ENCODE data around the gene COASY. TPM values are rescaled to one million over a fixed set of nuclear protein-coding genes. Genes with fewer than 3 reads are reported as not detected.
A peak's percentile ranks its signal among the peaks of the same experiment; 100 is the strongest.

Gene COASY
- total RNA-seq, 1 donor from 2014 or later = 10.9 TPM

GRCh38 chr17:42562388-42563142 is 617 bp downstream of the COASY start:
- no peaks in the 10 kb centered on the region for H3K27me3 ChIP-seq
- H3K27ac ChIP-seq = peak overlapping the region; percentile 84 to 87
- peak overlapping the region; percentile 84 for H3K4me3 ChIP-seq
- TF ChIP-seq CTCF (IDR thresholded peaks at IDR 0.05) = no peak
- no peak for DNase-seq (ENCODE audit: low spot score in 2 of 2)
- H3K4me1 ChIP-seq = peaks cover 5 to 31% of the 10 kb centered on the region in 2 donors
- H3K36me3 ChIP-seq = peaks cover 16 to 19% of the 10 kb centered on the region in 2 donors
- intact Hi-C loops (cut with DNase I) = loop anchor here (1.0 to 5.0 kb wide), 2 partner anchors 26 to 115 kb away; partner anchors contain the start of genes NAGLU and PLEKHH3
- no peaks in the 10 kb centered on the region for H3K9me3 ChIP-seq

DNA sequence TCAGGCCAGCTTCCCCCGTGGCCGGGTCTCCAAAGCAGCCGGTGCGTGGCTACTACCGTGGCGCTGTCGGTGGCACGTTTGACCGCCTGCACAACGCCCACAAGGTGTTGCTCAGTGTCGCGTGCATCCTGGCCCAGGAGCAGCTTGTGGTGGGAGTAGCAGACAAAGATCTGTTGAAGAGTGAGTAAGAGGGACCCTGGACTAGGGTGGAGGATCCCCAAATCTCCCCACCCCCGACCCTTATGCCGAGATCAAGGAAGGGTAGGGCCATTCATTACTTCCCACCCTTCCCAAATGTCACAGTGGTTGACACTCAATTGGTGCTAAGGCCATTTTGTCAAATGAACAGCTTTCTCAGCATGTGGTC is 1.2 kb downstream of the COASY start:
- Histone ChIP-seq H3K27ac (peak overlapping the region; percentile 84 to 87), H3K4me3 (peak overlapping the region; percentile 84), H3K4me1 (peaks cover 5 to 35% of the 10 kb centered on the region in 2 donors), H3K36me3 (peaks cover 16 to 19% of the 10 kb centered on the region in 2 donors), H3K9me3 (no peaks in the 10 kb centered on the region), H3K27me3 (no peaks in the 10 kb centered on the region)
- intact Hi-C loops (cut with DNase I) = loop anchor here (5.0 kb wide), 1 partner anchor 114 kb away; the partner anchor contains the start of gene PLEKHH3
- TF ChIP-seq CTCF (IDR thresholded peaks at IDR 0.05) = no peak
- no peak for DNase-seq (ENCODE audit: low spot score in 2 of 2)

- DNase-seq (ENCODE audit: low spot score in 2 of 2) = no peak
- peak overlapping the region in 1 of 2 donors; percentile 84 for H3K4me3 ChIP-seq
- H3K27me3 ChIP-seq = no peaks in the 10 kb centered on the region
- TF ChIP-seq CTCF (IDR thresholded peaks at IDR 0.05) = no peak
- no peaks in the 10 kb centered on the region for H3K9me3 ChIP-seq
- H3K36me3 ChIP-seq = peaks cover 16 to 21% of the 10 kb centered on the region in 2 donors
- peaks cover 5 to 37% of the 10 kb centered on the region in 2 donors for H3K4me1 ChIP-seq
- intact Hi-C loops (cut with DNase I) = loop anchor here (5.0 kb wide), 1 partner anchor 114 kb away; the partner anchor contains the start of gene PLEKHH3
- peak overlapping the region in 1 of 2 donors; percentile 19 for H3K27ac ChIP-seq
These were observed 1.6 kb downstream of the COASY start for GRCh38 chr17:42563543-42563942.

GRCh38 chr17:42563950-42564349 is 2.0 kb downstream of the COASY start:
- DNase-seq (ENCODE audit: low spot score in 2 of 2) = no peak
- Histone ChIP-seq H3K27me3 (no peaks in the 10 kb centered on the region), H3K4me1 (peaks cover 5 to 37% of the 10 kb centered on the region in 2 donors), H3K36me3 (peaks cover 19 to 25% of the 10 kb centered on the region in 2 donors), H3K27ac (peak overlapping the region in 1 of 2 donors; percentile 19), H3K9me3 (no peaks in the 10 kb centered on the region), H3K4me3 (no peak overlapping the region)
- TF ChIP-seq CTCF (IDR thresholded peaks at IDR 0.05) = no peak
- intact Hi-C loops (cut with DNase I) = loop anchor here (5.0 kb wide), 1 partner anchor 113 kb away; the partner anchor contains the start of gene PLEKHH3

DNA sequence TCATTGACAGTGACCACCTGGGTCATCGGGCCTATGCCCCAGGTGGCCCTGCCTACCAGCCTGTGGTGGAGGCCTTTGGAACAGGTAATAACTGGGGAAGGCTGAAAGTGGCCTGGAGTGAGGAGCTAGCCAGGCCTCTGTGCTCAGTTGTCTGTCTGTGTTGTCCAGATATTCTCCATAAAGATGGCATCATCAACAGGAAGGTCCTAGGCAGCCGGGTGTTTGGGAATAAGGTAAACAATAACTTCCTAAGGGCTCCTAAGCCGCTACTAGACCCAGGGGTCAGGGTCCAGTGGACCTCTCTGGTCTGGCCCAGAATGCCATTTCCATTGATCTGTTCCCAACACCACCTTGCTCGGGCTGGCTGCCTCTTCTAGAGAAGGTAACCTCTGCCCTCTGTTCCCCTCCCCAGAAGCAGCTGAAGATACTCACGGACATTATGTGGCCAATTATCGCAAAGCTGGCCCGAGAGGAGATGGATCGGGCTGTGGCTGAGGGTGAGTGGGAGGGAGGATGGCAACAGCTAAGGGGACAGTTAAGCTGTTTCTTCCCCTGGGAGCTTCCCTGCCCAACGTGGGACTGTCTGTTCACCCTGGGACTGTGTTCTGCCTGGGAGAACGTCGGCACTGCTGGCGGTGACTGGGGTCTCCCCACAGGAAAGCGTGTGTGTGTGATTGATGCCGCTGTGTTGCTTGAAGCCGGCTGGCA is 3.0 kb downstream of the COASY start:
- TF ChIP-seq CTCF (IDR thresholded peaks at IDR 0.05) = no peak
- intact Hi-C loops (cut with DNase I) = loop anchor here (5.0 kb wide), 1 partner anchor 112 kb away; the partner anchor contains the start of gene PLEKHH3
- H3K27ac ChIP-seq = no peak overlapping the region
- H3K9me3 ChIP-seq = no peaks in the 10 kb centered on the region
- no peak for DNase-seq (ENCODE audit: low spot score in 2 of 2)
- no peaks in the 10 kb centered on the region for H3K27me3 ChIP-seq
- peaks cover 5 to 37% of the 10 kb centered on the region in 2 donors for H3K4me1 ChIP-seq
- no peak overlapping the region for H3K4me3 ChIP-seq
- peaks cover 27 to 35% of the 10 kb centered on the region in 2 donors for H3K36me3 ChIP-seq

Data from ascending aorta (tissue), 2 donors.